Testis (tissue), 2 donors: ENCODE measurements around the gene TLE4.

ENCODE experiments used
- POLR2A ChIP-seq: fragments of 450-650 bp; IDR thresholded peaks from one replicate; pipeline ENCODE4 v1.6.1; 2017; ENCODE audit warnings: antibody characterized with exemption, mild to moderate bottlenecking, moderate library complexity
- TF ChIP-seq, protein P1 (sequence below), 3 experiments: fragments of 450-650 bp in 2 of 3; fragments of 200-600 bp in 1 of 3; sonication (generic) in 1 of 3; IDR thresholded peaks; one replicate each; pipeline ENCODE4 v1.5.1; 2016 to 2019; ENCODE audit warnings: antibody characterized with exemption in 3 of 3, mild to moderate bottlenecking in 2 of 3, moderate library complexity in 1 of 3

DNA sequence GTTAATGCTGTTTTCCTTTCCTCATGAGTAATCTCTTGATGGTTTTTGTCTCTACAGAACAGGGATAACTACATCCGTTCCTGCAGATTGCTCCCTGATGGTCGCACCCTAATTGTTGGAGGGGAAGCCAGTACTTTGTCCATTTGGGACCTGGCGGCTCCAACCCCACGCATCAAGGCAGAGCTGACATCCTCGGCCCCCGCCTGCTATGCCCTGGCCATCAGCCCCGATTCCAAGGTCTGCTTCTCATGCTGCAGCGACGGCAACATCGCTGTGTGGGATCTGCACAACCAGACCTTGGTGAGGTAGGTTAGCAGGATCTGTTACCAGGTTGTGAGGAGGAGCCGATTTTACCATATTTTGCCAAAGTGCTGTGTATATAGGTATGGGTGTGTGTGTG, 148.2 kb downstream of the TLE4 start:
- no peak for TF ChIP-seq POLR2A
- TF ChIP-seq, protein P1, sequence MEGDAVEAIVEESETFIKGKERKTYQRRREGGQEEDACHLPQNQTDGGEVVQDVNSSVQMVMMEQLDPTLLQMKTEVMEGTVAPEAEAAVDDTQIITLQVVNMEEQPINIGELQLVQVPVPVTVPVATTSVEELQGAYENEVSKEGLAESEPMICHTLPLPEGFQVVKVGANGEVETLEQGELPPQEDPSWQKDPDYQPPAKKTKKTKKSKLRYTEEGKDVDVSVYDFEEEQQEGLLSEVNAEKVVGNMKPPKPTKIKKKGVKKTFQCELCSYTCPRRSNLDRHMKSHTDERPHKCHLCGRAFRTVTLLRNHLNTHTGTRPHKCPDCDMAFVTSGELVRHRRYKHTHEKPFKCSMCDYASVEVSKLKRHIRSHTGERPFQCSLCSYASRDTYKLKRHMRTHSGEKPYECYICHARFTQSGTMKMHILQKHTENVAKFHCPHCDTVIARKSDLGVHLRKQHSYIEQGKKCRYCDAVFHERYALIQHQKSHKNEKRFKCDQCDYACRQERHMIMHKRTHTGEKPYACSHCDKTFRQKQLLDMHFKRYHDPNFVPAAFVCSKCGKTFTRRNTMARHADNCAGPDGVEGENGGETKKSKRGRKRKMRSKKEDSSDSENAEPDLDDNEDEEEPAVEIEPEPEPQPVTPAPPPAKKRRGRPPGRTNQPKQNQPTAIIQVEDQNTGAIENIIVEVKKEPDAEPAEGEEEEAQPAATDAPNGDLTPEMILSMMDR (IDR thresholded peaks at IDR 0.05): no peak
